Thyroid gland (tissue), 4 donors: ENCODE measurements around the gene TMEM8B.

Experiments used
- CTCF ChIP-seq, 6 experiments: fragments of 200-600 bp in 3 of 6; fragments of 450-650 bp in 3 of 6; sonication (generic) in 3 of 6; IDR thresholded peaks; one replicate each; pipeline ENCODE4 v1.5.1; 2016 to 2019; ENCODE audit warnings: antibody characterized with exemption in 6 of 6, mild to moderate bottlenecking in 2 of 6, inconsistent platforms in 1 of 6, moderate library complexity in 1 of 6
- POLR2A ChIP-seq, 2 donors: fragments of 450-650 bp; IDR thresholded peaks; one replicate each; pipeline ENCODE4 v1.6.1; 2017; ENCODE audit warnings: antibody characterized with exemption in 2 of 2, mild to moderate bottlenecking in 2 of 2, moderate library complexity in 1 of 2

GRCh38 chr9:35859990-35860339 lies 30.9 kb downstream of the TMEM8B start:
- TF ChIP-seq POLR2A (IDR thresholded peaks at IDR 0.05) (no peak), CTCF (IDR thresholded peaks at IDR 0.05) (no peak)
